Ramos (cell line): Measurements from ENCODE around the gene COPB2.
"Not testable (repeated sequence)": the region's sequence is repeated elsewhere in the genome, so short reads cannot be mapped to it uniquely, and the experiment has no call there.

Experiments used
- in situ Hi-C: fragments of 300-500 bp; cut with MboI; formaldehyde crosslinking; loops from one replicate; pipeline ENCODE4 v1.14.3; 2022; ENCODE audit warnings: low sequenced_read_pairs; ENCODE audit not compliant: unreplicated experiment

The COPB2 gene

GRCh38 chr3:139382291-139382690 lies 7.2 kb downstream of the COPB2 start:
- in situ Hi-C loops = not testable (repeated sequence)

GRCh38 chr3:139380575-139380974 lies 8.9 kb downstream of the COPB2 start:
- in situ Hi-C loops = no loop called here

- in situ Hi-C loops = no loop called here
Observed at GRCh38 chr3:139378587-139379241, 10.7 kb downstream of the COPB2 start.

GRCh38 chr3:139377378-139377777 lies 12.1 kb downstream of the COPB2 start:
- in situ Hi-C loops = no loop called here

- in situ Hi-C loops = no loop called here
Observed at GRCh38 chr3:139374099-139374498, 15.3 kb downstream of the COPB2 start.

GRCh38 chr3:139364549-139364948 lies 24.9 kb downstream of the COPB2 start:
- in situ Hi-C loops = no loop called here

GRCh38 chr3:139361276-139361675 lies 28.2 kb downstream of the COPB2 start:
- in situ Hi-C loops = no loop called here

- in situ Hi-C loops = no loop called here
Observed at GRCh38 chr3:139358841-139359562, 30.4 kb downstream of the COPB2 start.

GRCh38 chr3:139357899-139358298 lies 31.5 kb downstream of the COPB2 start:
- in situ Hi-C loops = no loop called here

- in situ Hi-C loops = no loop called here
Observed at GRCh38 chr3:139355891-139356290, 33.6 kb downstream of the COPB2 start.

- in situ Hi-C loops = no loop called here
Observed at GRCh38 chr3:139355476-139355875, 34.0 kb downstream of the COPB2 start.

- in situ Hi-C loops = no loop called here
Observed at GRCh38 chr3:139354661-139355060, 34.8 kb downstream of the COPB2 start.

GRCh38 chr3:139353920-139354556 lies 35.4 kb downstream of the COPB2 start:
- in situ Hi-C loops = no loop called here

- in situ Hi-C loops = loop anchor here (25.0 kb wide), 1 partner anchor 659 kb away; no protein-coding TSS in a partner anchor
Observed at GRCh38 chr3:139346771-139347170, 42.7 kb downstream of the COPB2 start.

GRCh38 chr3:139343895-139344856 lies 45.3 kb downstream of the COPB2 start, which contains the start of gene MRPS22:
Gene MRPS22 (plus strand): TSS chr3:139344020. CDS start chr3:139344027, 7 bp downstream.
- in situ Hi-C loops = loop anchor here (25.0 kb wide), 1 partner anchor 657 kb away; no protein-coding TSS in a partner anchor

- in situ Hi-C loops = loop anchor here (25.0 kb wide), 1 partner anchor 655 kb away; no protein-coding TSS in a partner anchor
Observed at GRCh38 chr3:139342054-139342453, 47.4 kb downstream of the COPB2 start.

- in situ Hi-C loops = loop anchor here (25.0 kb wide), 1 partner anchor 653 kb away; no protein-coding TSS in a partner anchor
Observed at GRCh38 chr3:139340784-139341183, 48.7 kb downstream of the COPB2 start.

- in situ Hi-C loops = loop anchor here (25.0 kb wide), 1 partner anchor 652 kb away; no protein-coding TSS in a partner anchor
Observed at GRCh38 chr3:139339219-139339906, 50.1 kb downstream of the COPB2 start.

GRCh38 chr3:139338405-139338804 lies 51.0 kb downstream of the COPB2 start:
- in situ Hi-C loops = loop anchor here (25.0 kb wide), 1 partner anchor 651 kb away; no protein-coding TSS in a partner anchor
